ENCODE measurements around the gene CFAP77.

The CFAP77 gene

GRCh38 chr9:132406554-132407122 lies 3.4 kb upstream of the CFAP77 start, which contains the start of gene TTF1:
Gene TTF1, minus strand, starts transcription at chr9:132406840. Its CDS starts 4,019 bp downstream, at chr9:132402821.
- no peak for TF ChIP-seq CTCF (conservative IDR thresholded peaks at IDR 0.05; ENCODE audit: low read depth)
- peak within 1 kb of the TSS; percentile 47 for H3K27ac ChIP-seq
- DNase-seq (ENCODE audit: low spot score): peak; percentile 98
- POLR2A ChIA-PET (ENCODE audit: low non-redundant PET): no interaction called here
- CTCF ChIA-PET: no interaction called here

DNA sequence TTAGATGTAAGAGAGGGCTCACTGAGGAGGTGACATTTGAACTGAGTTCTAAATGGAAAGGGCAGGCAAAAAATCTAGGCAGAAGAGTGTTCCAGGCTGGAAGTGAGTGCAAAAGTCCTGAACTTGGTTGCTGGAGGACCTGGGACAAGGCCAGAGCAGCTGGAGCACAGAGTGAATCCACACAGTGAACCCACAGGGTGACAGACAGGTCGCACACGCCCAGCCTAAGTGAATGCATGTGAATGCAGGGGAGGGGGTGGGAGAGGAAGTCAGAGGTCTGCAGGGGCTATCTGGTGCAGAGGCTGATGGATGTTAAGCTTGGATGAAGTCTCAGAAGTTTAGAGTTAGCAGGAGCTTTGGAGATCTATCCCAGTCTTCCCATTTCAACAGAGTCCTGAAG lies 2.8 kb upstream of the CFAP77 start:
- no peak for DNase-seq (ENCODE audit: low spot score)
- peak overlapping the region; percentile 47 for H3K27ac ChIP-seq
- no peak for TF ChIP-seq CTCF (conservative IDR thresholded peaks at IDR 0.05; ENCODE audit: low read depth)
- ChIA-PET CTCF (interaction anchor here (0.6 kb wide), 1 partner anchor 667 kb away, joined by 3 read pairs; no protein-coding TSS in a partner anchor), POLR2A (ENCODE audit: low non-redundant PET) (no interaction called here)

DNA sequence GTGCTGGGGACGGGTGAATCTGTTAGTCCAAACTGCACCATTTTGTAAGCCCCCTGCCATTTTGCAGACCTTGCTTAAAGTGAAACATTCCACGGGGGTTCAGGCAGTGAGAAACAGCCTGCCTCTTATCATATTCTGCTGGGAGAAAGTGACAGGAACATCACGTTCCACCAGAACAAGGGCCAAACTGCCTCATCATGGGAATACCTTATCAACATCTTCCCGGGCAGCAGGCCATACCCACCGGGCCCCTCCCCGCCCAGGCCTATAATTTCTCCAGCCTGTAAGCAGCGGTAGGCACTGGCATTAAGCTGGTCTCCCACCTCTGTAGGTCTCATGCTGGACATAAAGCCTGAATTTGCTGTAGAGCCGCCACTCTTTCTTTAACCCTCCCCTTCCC lies 1.5 kb upstream of the CFAP77 start:
- no peak for TF ChIP-seq CTCF (conservative IDR thresholded peaks at IDR 0.05; ENCODE audit: low read depth)
- H3K27ac ChIP-seq: no peak overlapping the region
- POLR2A ChIA-PET (ENCODE audit: low non-redundant PET): no interaction called here
- DNase-seq (ENCODE audit: low spot score): no peak
- CTCF ChIA-PET: no interaction called here

DNA sequence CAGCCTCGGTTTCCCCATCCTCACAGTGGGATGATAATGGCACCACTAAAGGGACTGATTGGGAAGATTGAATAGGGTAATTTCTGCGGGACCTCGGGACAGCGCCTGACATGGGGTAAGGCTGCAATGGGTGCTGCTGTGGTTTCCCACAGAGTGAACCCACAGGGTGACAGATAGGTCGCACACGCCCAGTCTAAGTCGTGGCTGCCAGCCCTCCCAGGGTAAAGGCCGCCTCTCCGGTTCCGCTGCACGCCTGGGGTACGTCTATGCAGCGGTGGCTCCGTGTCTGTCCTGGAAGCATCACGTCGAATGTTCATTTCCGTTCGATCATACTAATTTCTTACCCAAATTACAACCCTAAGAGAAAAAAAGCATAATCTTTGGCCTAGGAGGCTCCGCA lies 631 bp downstream of the CFAP77 start:
- DNase-seq (ENCODE audit: low spot score): no peak
- POLR2A ChIA-PET (ENCODE audit: low non-redundant PET): interaction anchor here (1.1 kb wide), 1 partner anchor 409 kb away, joined by 4 read pairs; no protein-coding TSS in a partner anchor
- CTCF ChIA-PET: interaction anchor here (0.6 to 1.0 kb wide), 3 partner anchors 89 to 368 kb away, joined by 3 read pairs; no protein-coding TSS in a partner anchor

DNA sequence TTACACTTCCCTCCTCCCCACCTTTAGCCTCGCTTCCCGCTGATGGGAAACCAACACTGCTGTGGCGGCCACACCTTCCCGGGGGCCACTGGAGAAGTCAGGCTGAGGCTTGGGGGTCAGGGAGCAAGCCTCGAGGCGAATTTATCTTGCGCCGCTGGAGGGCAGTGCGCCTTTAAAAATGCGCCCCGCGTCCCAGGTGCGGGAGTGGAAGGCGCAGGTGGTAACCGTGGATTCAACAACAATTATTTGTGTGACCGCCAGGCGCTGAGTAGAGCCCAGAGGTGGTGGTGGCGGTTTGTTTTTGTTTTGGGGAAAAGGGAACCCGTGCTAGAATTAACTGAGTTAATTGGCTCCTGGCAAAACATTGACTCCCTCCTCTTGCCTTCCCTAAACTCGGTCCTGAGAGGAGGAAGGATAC lies 1.1 kb downstream of the CFAP77 start:
- H3K27ac ChIP-seq: no peak overlapping the region
- TF ChIP-seq CTCF (conservative IDR thresholded peaks at IDR 0.05; ENCODE audit: low read depth): peak; percentile 95
- DNase-seq (ENCODE audit: low spot score): peak; percentile 89
- ChIA-PET CTCF (interaction anchor here (0.6 to 0.9 kb wide), 2 partner anchors 89 to 367 kb away, joined by 3 read pairs; no protein-coding TSS in a partner anchor), POLR2A (ENCODE audit: low non-redundant PET) (no interaction called here)

More for the DNA sequence above, 631 bp downstream of the CFAP77 start:
- no peak for TF ChIP-seq CTCF (conservative IDR thresholded peaks at IDR 0.05; ENCODE audit: low read depth)
- no peak overlapping the region for H3K27ac ChIP-seq

DNA sequence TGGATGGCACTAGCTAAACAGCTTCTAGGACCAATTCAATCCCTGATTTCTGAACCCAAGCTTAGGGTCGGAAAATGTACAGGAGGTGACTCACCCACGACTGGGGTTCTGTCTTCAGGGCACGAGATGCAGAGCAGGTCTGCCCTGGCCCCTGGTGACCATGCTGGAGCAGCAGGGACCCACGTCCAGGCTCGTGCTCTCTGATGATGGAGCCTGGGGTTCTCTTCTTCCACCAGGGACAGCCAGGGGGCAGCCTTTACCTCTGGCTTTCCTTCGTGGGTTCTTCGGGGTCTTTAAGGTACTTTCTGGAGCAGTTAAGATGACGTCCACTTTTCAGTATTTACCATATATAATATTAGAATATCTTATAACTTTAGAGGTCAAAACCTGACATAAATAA lies 2.1 kb downstream of the CFAP77 start:
- ChIA-PET POLR2A (ENCODE audit: low non-redundant PET) (interaction anchor here (1.4 kb wide), 1 partner anchor 10 kb away, joined by 3 read pairs; no protein-coding TSS in a partner anchor), CTCF (interaction anchor here (0.6 to 0.8 kb wide), 8 partner anchors 40 to 630 kb away, joined by 3 to 5 read pairs (median 3); no protein-coding TSS in a partner anchor)
- no peak for DNase-seq (ENCODE audit: low spot score)
- H3K27ac ChIP-seq: no peak overlapping the region
- TF ChIP-seq CTCF (conservative IDR thresholded peaks at IDR 0.05; ENCODE audit: low read depth): peak; percentile 32; the same call in 1 of the 2 replicates

All from RWPE1 (cell line).